NCI-H2029 (cell line): ENCODE measurements around the gene G6PC3.

ENCODE experiments used
- DNase-seq: peaks from one replicate; lab custom pipeline; 2025; lab: John Stamatoyannopoulos, UW

G6PC3 gene

DNA sequence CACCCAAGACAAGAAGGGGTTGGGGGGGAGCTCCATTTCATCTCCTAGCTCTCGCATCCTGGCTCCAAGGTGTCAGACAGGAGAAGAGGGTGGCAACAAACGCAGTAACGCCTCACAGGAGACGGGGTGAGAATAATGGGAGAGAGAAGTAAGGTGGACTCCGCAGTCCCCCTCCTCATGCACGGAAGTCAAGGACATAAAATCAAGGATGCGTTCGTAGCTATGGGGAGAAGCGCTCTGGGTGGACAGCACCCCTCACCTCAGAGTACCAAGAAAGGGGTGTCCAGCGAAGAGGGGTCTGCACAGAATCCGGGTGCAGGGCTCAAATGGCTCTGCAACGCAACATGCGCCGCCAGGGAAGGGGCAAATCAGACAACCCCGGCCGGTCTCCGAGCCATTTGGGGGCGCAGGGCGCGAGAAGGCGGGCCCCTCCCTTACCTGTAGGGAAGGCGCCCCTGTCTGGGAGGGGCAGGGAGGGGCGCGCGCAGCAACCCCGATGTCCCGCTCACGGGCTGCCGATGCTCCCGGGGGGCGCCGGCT is 52.4 kb downstream of the G6PC3 start:
- no peak for DNase-seq

DNA sequence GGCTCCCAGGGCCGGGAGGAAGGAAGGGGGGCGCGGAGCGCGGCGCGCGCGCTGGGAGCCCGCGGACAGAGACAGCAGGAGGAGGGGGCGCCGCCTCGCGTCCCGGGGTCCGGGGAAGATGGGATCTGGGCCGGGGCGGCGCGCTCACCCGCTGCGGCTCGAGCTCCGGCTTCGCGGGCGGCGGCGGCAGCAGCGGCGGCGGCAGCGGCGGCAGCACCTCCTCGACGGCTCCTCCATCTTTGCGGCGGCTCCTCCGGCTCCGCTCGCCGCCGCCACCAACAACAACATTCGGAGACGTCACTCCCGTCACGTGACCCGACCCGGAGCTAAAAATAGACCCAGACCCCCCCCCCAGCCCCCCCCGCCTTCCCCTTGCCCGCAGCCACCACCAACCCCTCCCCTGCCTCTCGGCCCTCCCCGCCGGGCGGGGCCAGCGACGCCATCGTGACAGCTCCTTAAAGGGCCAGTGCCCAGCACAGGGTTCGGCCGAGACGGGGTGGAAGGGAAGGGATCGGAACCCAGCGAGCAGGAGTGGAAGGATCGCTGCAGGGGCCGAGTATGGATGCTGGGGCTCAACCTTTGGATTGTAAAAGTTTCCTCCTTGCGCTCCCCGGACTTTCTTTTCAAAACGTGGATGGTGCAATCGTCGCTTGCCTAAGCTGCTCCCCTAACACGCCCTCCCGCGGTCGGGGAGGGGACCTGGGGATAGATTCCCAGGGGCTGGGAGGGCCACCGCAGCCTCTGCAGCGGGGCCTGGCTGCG is 53.0 kb downstream of the G6PC3 start, which contains the start of gene HDAC5:
Gene HDAC5, minus strand, starts transcription at position 286 of the 762 bp plus-strand sequence. CDS start 6,126 bp downstream, outside the sequence.
- peak; percentile 84 for DNase-seq

DNA sequence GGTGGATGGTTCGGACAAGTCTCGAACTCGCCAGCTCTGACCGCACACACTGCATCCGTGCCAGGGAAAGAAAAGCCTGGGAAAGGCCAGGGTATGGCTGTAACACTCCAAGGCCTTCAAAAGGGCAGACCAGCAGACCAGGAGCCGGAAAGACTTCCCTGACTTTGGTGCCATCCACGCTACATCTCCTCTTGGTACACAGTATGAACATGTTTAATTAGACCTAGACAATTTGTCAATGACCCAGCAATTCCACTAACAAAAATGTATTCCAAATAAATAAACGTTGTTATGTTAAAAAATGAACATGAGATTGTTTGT is 53.5 kb downstream of the G6PC3 start:
- DNase-seq, result no peak
